ENCODE data around the gene CAPS.

GRCh38 chr19:5877882-5878281, 36.2 kb upstream of the CAPS start:
- TF ChIP-seq NPAS2 (CRISPR knock-in tag; IDR thresholded peaks at IDR 0.05; ENCODE audit: borderline replicate concordance), result no peak
- TF ChIP-seq JUN (IDR thresholded peaks at IDR 0.05), result no peak
- no peak for TF ChIP-seq POLR2A (IDR thresholded peaks at IDR 0.05; ENCODE audit: low read length)
- no peak for TF ChIP-seq CTCF (IDR thresholded peaks at IDR 0.05)
